ENCODE results near the gene ACER3.

- no peak for TF ChIP-seq CTCF (conservative IDR thresholded peaks at IDR 0.05; ENCODE audit: low read depth, low read length)
- TF ChIP-seq EZH2 (IDR thresholded peaks at IDR 0.05; ENCODE audit: borderline replicate concordance, low read depth, low read length, poor library complexity, severe bottlenecking) = no peak
Observed at GRCh38 chr11:76856106-76856505, 4.6 kb upstream of the ACER3 start.
